Activated CD8-positive, alpha-beta memory T cell treated with anti-CD3 and anti-CD28 coated beads for 4 hours (primary cell): Measurements from ENCODE around the gene IFNK.

Source experiments
- DNase-seq, 2 donors: peaks; one replicate each; pipeline ENCODE4 v3.0.0-alpha.2; 2020; ENCODE audit warnings: low read depth in 2 of 2

The IFNK gene

GRCh38 chr9:27511771-27512170 is 12.3 kb upstream of the IFNK start:
- no peak for DNase-seq

GRCh38 chr9:27514551-27514950 is 9.5 kb upstream of the IFNK start:
- DNase-seq = no peak

- no peak for DNase-seq
These were observed 6.1 kb upstream of the IFNK start for GRCh38 chr9:27518006-27518405.

- no peak for DNase-seq
These were observed 5.3 kb upstream of the IFNK start for GRCh38 chr9:27518809-27519208.

- DNase-seq = no peak
These were observed 4.3 kb upstream of the IFNK start for GRCh38 chr9:27519466-27520465.

- DNase-seq = no peak
These were observed 3.1 kb upstream of the IFNK start for GRCh38 chr9:27520986-27521385.

GRCh38 chr9:27523141-27523540 is 949 bp upstream of the IFNK start:
- DNase-seq = no peak

- DNase-seq = no peak
These were observed 3.6 kb downstream of the IFNK start for GRCh38 chr9:27527702-27528075.

- peak in 1 of 2 donors; percentile 20 for DNase-seq
These were observed 4.2 kb downstream of the IFNK start for GRCh38 chr9:27528076-27528885.

GRCh38 chr9:27528886-27529315 is 4.8 kb downstream of the IFNK start:
- DNase-seq = peak in 1 of 2 donors; percentile 18

GRCh38 chr9:27529316-27530278 is 5.5 kb downstream of the IFNK start, which contains the start of gene MOB3B:
MOB3B (minus strand) TSS chr9:27529814; CDS start chr9:27455550, 74,264 bp downstream.
- DNase-seq = peak; percentile 48 to 54

GRCh38 chr9:27530915-27531755 is 7.0 kb downstream of the IFNK start:
- no peak for DNase-seq

GRCh38 chr9:27532046-27532445 is 8.0 kb downstream of the IFNK start:
- DNase-seq = no peak

GRCh38 chr9:27533311-27533710 is 9.2 kb downstream of the IFNK start:
- no peak for DNase-seq

- no peak for DNase-seq
These were observed 10.0 kb downstream of the IFNK start for GRCh38 chr9:27534131-27534530.

GRCh38 chr9:27534658-27535209 is 10.6 kb downstream of the IFNK start:
- no peak for DNase-seq

- no peak for DNase-seq
These were observed 11.6 kb downstream of the IFNK start for GRCh38 chr9:27535701-27536118.

- no peak for DNase-seq
These were observed 12.1 kb downstream of the IFNK start for GRCh38 chr9:27536168-27536567.

- no peak for DNase-seq
These were observed 12.9 kb downstream of the IFNK start for GRCh38 chr9:27537027-27537435.

- DNase-seq = no peak
These were observed 13.7 kb downstream of the IFNK start for GRCh38 chr9:27537756-27538155.
